Mesenchymal stem cell (in vitro differentiated cells and primary cell): ENCODE results near the gene SUPT5H.
A peak's percentile ranks its signal among the peaks of the same experiment; 100 is the strongest.
"Not testable (repeated sequence)": the region's sequence is repeated elsewhere in the genome, so short reads cannot be mapped to it uniquely, and the experiment has no call there.

Source experiments
- DNase-seq: peaks from one replicate; pipeline ENCODE4 v3.0.0-alpha.2; 2013
- H2AFZ ChIP-seq: one replicate; pipeline ENCODE4 v1.6.1; 2013; ENCODE audit warnings: low read depth, mild to moderate bottlenecking, control low read depth, inconsistent platforms, low read length, moderate library complexity
- H2AK5ac ChIP-seq: 2 replicates; pipeline ENCODE4 v1.6.1; 2013; ENCODE audit warnings: low read length, moderate library complexity, mild to moderate bottlenecking, inconsistent platforms; ENCODE audit not compliant: severe bottlenecking
- H2BK120ac ChIP-seq: one replicate; pipeline ENCODE4 v1.6.1; 2013; ENCODE audit warnings: low read depth, mild to moderate bottlenecking, inconsistent platforms, low read length, moderate library complexity
- H2BK12ac ChIP-seq, 2 experiments: one replicate each; pipeline ENCODE4 v1.6.1; 2013; ENCODE audit warnings: inconsistent platforms in 2 of 2, low read length in 2 of 2, mild to moderate bottlenecking in 2 of 2, moderate library complexity in 2 of 2, control low read depth in 1 of 2
- H2BK15ac ChIP-seq: one replicate; pipeline ENCODE4 v1.6.1; 2013; ENCODE audit warnings: mild to moderate bottlenecking, low read depth, inconsistent platforms; ENCODE audit not compliant: poor library complexity, severe bottlenecking
- H2BK5ac ChIP-seq: 2 replicates; pipeline ENCODE4 v1.6.1; 2013; ENCODE audit warnings: low read depth, mild to moderate bottlenecking, low read length, control low read depth, inconsistent platforms; ENCODE audit not compliant: poor library complexity, severe bottlenecking
- H3K14ac ChIP-seq, 2 experiments: one replicate each; pipeline ENCODE4 v1.6.1; 2013; ENCODE audit warnings: inconsistent platforms in 2 of 2, low read length in 2 of 2, control low read depth in 1 of 2, mild to moderate bottlenecking in 1 of 2, moderate library complexity in 1 of 2
- H3K18ac ChIP-seq, 2 experiments: one replicate each; pipeline ENCODE4 v1.6.1; 2013; ENCODE audit warnings: inconsistent platforms in 2 of 2, low read length in 2 of 2, control low read depth in 1 of 2, low read depth in 1 of 2, mild to moderate bottlenecking in 1 of 2
- H3K23ac ChIP-seq, 2 experiments: one replicate each; pipeline ENCODE4 v1.6.1; 2013; ENCODE audit warnings: inconsistent platforms in 2 of 2, low read length in 2 of 2, mild to moderate bottlenecking in 2 of 2, moderate library complexity in 2 of 2, control low read depth in 1 of 2
- H3K27ac ChIP-seq: 2 replicates; pipeline ENCODE4 v1.5.1; 2013; ENCODE audit warnings: mild to moderate bottlenecking, moderate library complexity, low read length, control low read depth, inconsistent platforms; ENCODE audit not compliant: poor library complexity, severe bottlenecking
- H3K27me3 ChIP-seq, 2 experiments: 2 replicates each; pipeline versions ENCODE4 v1.6.1 to v1.7.0; 2013; ENCODE audit warnings: low read length in 2 of 2, mild to moderate bottlenecking in 2 of 2, moderate library complexity in 2 of 2, control low read depth in 1 of 2, inconsistent platforms in 1 of 2; ENCODE audit not compliant: control insufficient read depth in 1 of 2, insufficient read depth in 1 of 2
- H3K36me3 ChIP-seq, 2 experiments: 2 replicates each; pipeline versions ENCODE4 v1.6.1 to v1.7.0; 2013; ENCODE audit warnings: low read length in 2 of 2, control low read depth in 1 of 2, inconsistent platforms in 1 of 2, low read depth in 1 of 2, mild to moderate bottlenecking in 1 of 2; ENCODE audit not compliant: insufficient read depth in 2 of 2, control insufficient read depth in 1 of 2
- H3K4ac ChIP-seq, 2 experiments: one replicate each; pipeline ENCODE4 v1.6.1; 2013; ENCODE audit warnings: inconsistent platforms in 2 of 2, low read length in 2 of 2, mild to moderate bottlenecking in 2 of 2, moderate library complexity in 2 of 2, control low read depth in 1 of 2, low read depth in 1 of 2
- H3K4me1 ChIP-seq: 2 replicates; pipeline ENCODE4 v1.6.1; 2013; ENCODE audit warnings: low read depth, low read length, control low read depth; ENCODE audit not compliant: control insufficient read depth, insufficient read depth
- H3K4me2 ChIP-seq: 2 replicates; pipeline ENCODE4 v1.6.1; 2013; ENCODE audit warnings: low read length, mild to moderate bottlenecking, inconsistent platforms; ENCODE audit not compliant: poor library complexity, severe bottlenecking
- H3K4me3 ChIP-seq, 2 experiments: 2 replicates each; pipeline versions ENCODE4 v1.5.1 to v1.7.0; 2013; ENCODE audit warnings: low read length in 2 of 2, mild to moderate bottlenecking in 2 of 2, control low read depth in 1 of 2, low read depth in 1 of 2; ENCODE audit not compliant: insufficient read depth in 1 of 2
- H3K79me1 ChIP-seq: replicated peaks from 2 replicates; pipeline ENCODE4 v1.6.1; 2013; ENCODE audit warnings: mild to moderate bottlenecking, control low read depth, low read length, inconsistent platforms; ENCODE audit not compliant: poor library complexity, severe bottlenecking
- H3K9ac ChIP-seq: 2 replicates; pipeline ENCODE4 v1.7.0; 2013; ENCODE audit warnings: mild to moderate bottlenecking, low read length, moderate library complexity
- H3K9me3 ChIP-seq: 2 replicates; pipeline ENCODE4 v1.7.0; 2013; ENCODE audit warnings: mild to moderate bottlenecking, low read length; ENCODE audit not compliant: control insufficient read depth
- H4K8ac ChIP-seq: one replicate; pipeline ENCODE4 v1.6.1; 2013; ENCODE audit warnings: inconsistent platforms, mild to moderate bottlenecking, low read length, moderate library complexity
- H4K91ac ChIP-seq: one replicate; pipeline ENCODE4 v1.6.1; 2013; ENCODE audit warnings: mild to moderate bottlenecking, low read length, inconsistent platforms
- WGBS: methylation state at CpG from one replicate; pipeline ENCODE4 v1.1.7; 2013; ENCODE audit warnings: mixed read lengths; 5-methylcytosine and 5-hydroxymethylcytosine counted together

Gene SUPT5H

DNA sequence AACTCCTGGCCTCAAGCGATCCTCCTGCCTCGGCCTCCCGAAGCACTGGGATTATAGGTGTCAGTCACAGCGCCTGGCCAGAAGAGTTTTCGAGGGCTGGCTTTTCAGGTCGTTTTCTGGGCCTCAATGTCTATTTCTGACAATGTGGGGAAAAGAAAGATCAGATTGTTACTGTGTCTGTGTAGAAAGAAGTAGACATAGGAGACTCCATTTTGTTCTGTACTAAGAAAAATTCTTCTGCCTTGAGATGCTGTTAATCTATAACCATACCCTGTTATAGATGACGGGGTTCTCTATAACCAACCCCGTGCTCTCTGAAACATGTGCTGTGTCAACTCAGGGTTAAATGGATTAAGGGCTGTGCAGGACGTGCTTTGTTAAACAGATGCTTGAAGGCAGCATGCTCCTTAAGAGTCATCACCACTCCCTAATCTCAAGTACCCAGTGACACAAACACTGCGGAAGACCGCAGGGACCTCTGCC, 34.0 kb downstream of the SUPT5H start:
- H4K91ac ChIP-seq, H2BK5ac ChIP-seq, H3K27me3 ChIP-seq, H2BK15ac ChIP-seq, H4K8ac ChIP-seq, H2BK120ac ChIP-seq, H3K23ac ChIP-seq, DNase-seq, H3K4ac ChIP-seq, H3K9ac ChIP-seq, H3K9me3 ChIP-seq, H3K27ac ChIP-seq, H2AFZ ChIP-seq, H3K4me3 ChIP-seq, H3K18ac ChIP-seq, H3K14ac ChIP-seq, H2BK12ac ChIP-seq, H2AK5ac ChIP-seq, H3K4me2 ChIP-seq: not testable (repeated sequence)
- WGBS: 73% methylated on average over 10 of the region's 11 CpGs
- Histone ChIP-seq H3K36me3 (peaks cover 35 to 37% of the 10 kb centered on the region in 2 experiments), H3K79me1 (peaks cover 23% of the 10 kb centered on the region), H3K4me1 (peaks cover 12% of the 10 kb centered on the region)

DNA sequence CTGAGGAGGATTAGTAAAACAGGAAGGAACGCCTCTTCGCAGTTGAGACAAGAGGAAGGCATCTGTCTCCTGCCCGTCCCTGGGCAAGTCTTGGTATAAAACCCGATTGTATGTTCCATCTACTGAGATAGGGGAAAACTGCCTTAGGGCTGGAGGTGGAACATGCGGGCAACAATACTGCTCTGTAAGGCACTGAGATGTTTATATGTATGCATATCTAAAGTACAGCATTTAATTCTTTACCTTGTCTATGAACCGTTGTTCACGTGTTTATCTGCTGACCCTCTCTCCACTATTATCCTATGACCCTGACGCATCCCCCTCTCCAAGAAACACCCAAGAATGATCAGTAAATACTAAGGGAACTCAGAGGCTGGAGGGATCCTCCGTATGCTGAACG, 34.5 kb downstream of the SUPT5H start:
- Histone ChIP-seq H3K9me3 (no peaks in the 10 kb centered on the region), H3K9ac (peak overlapping the region; percentile 99), H2BK15ac (no peak overlapping the region), H2AK5ac (no peak overlapping the region), H3K4me2 (no peak overlapping the region), H3K27me3 (no peaks in the 10 kb centered on the region), H3K14ac (no peak overlapping the region), H3K23ac (no peak overlapping the region), H3K4me3 (peak overlapping the region in 1 of 2 experiments; percentile 99), H3K18ac (no peak overlapping the region), H3K79me1 (peaks cover 22% of the 10 kb centered on the region), H3K36me3 (peaks cover 30 to 36% of the 10 kb centered on the region in 2 experiments), H4K8ac (no peak overlapping the region), H3K4ac (peak overlapping the region in 1 of 2 experiments; percentile 55), H2BK12ac (no peak overlapping the region), H2BK120ac (no peak overlapping the region), H4K91ac (no peak overlapping the region), H3K27ac (no peak overlapping the region), H2BK5ac (no peak overlapping the region), H3K4me1 (peaks cover 12% of the 10 kb centered on the region), H2AFZ (no peak overlapping the region)
- DNase-seq: no peak
- whole genome bisulfite sequencing: 82% methylated on average over 9 of the region's 10 CpGs

DNA sequence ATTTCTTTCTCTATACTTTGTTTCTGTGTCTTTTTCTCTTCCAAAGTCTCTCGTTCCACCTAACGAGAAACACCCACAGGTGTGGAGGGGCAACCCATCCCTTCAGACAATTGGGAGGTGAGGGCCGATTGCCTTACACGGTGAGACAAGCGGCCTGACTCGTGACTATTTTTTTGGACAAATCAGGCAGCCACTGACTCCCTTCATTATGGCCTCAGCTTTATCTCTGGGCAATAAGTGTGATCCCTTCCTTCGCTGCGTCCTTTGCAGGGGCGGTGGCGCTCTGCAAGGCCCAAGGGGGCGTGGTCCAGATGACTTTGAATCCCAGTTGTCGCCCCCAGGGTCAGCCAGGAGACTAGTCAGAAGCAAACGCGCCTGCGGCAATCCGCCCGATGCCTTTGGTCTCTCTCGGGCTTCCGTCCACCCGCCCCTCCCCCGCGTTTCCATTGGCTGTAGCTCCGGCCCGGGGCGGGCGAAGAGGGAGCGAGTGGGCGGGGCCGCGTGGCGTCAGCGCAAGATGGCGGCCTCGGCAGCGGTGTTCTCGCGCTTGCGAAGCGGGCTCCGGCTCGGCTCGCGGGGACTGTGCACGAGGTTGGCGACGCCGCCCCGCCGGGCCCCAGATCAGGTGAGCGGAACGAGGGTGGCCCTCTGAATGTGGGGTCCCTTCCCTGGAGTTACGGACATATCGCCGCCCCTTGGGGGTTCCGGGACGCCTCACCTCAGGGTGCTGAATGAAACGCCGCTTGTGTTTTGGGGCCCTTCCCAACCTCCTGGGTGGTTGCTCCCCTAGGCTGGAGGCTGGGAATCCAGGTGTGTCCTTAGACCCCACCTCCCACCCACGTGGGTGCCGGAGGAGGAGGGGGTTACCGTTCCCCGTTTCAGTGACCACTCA, 35.2 kb downstream of the SUPT5H start, which contains the start of gene TIMM50:
Gene TIMM50 (plus strand): TSS at position 502 of the 892 bp plus-strand sequence. CDS start 16 bp downstream, at position 518.
- Histone ChIP-seq H2BK120ac (peak within 1 kb of the TSS; percentile 35), H3K79me1 (peaks cover 23% of the 10 kb centered on the region), H2BK12ac (no peak within 1 kb of the TSS), H2AK5ac (no peak within 1 kb of the TSS), H3K23ac (no peak within 1 kb of the TSS), H3K27me3 (no peaks in the 10 kb centered on the region), H2BK5ac (peak within 1 kb of the TSS; percentile 15), H3K4me2 (peak within 1 kb of the TSS; percentile 84), H2AFZ (peak within 1 kb of the TSS; percentile 93), H3K4ac (peak within 1 kb of the TSS; percentile 62 to 96), H3K9me3 (no peaks in the 10 kb centered on the region), H3K14ac (no peak within 1 kb of the TSS), H3K27ac (peak within 1 kb of the TSS; percentile 61), H3K18ac (peak within 1 kb of the TSS; percentile 91 to 98), H3K36me3 (peaks cover 28 to 40% of the 10 kb centered on the region in 2 experiments), H4K91ac (peak within 1 kb of the TSS; percentile 70), H3K9ac (peak within 1 kb of the TSS; percentile 99), H3K4me3 (peak within 1 kb of the TSS; percentile 84 to 99), H3K4me1 (peaks cover 12% of the 10 kb centered on the region), H2BK15ac (no peak within 1 kb of the TSS), H4K8ac (peak within 1 kb of the TSS; percentile 94)
- 2% methylated on average over 60 of the region's 62 CpGs for WGBS
- peak; percentile 96 for DNase-seq

DNA sequence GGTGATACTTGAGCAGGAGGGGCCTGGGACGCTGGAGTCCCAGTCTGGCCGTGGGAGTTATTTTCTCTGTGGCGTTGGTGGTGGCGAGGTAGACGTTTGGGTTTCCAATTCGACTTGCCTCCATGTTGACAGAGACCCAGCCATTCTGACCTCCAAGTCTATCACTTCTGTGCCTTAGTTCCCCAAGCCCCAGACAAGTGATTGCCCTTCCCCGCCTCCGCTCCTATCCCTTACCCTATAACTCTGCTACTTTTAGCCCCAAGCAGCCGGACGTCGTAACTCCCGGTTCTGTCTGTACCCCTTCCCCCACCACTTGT, 35.8 kb downstream of the SUPT5H start:
- H3K79me1 ChIP-seq: peaks cover 27% of the 10 kb centered on the region
- peak overlapping the region in 1 of 2 experiments; percentile 96 for H3K4ac ChIP-seq
- DNase-seq: peak; percentile 22
- H2BK15ac ChIP-seq: no peak overlapping the region
- H3K4me1 ChIP-seq: peaks cover 12% of the 10 kb centered on the region
- WGBS: 2% methylated on average over 12 of the region's 12 CpGs
- peak overlapping the region in 1 of 2 experiments; percentile 98 for H3K18ac ChIP-seq
- H3K36me3 ChIP-seq: peaks cover 28 to 40% of the 10 kb centered on the region in 2 experiments
- peak overlapping the region; percentile 78 for H3K4me2 ChIP-seq
- peak overlapping the region; percentile 99 for H3K9ac ChIP-seq
- H3K14ac ChIP-seq: no peak overlapping the region
- H3K27me3 ChIP-seq: no peaks in the 10 kb centered on the region
- no peak overlapping the region for H2AFZ ChIP-seq
- H4K8ac ChIP-seq: no peak overlapping the region
- H3K27ac ChIP-seq: no peak overlapping the region
- no peaks in the 10 kb centered on the region for H3K9me3 ChIP-seq
- H2BK5ac ChIP-seq: no peak overlapping the region
- H2AK5ac ChIP-seq: no peak overlapping the region
- peak overlapping the region; percentile 84 to 99 for H3K4me3 ChIP-seq
- H4K91ac ChIP-seq: peak overlapping the region; percentile 70
- H3K23ac ChIP-seq: no peak overlapping the region
- peak overlapping the region; percentile 35 for H2BK120ac ChIP-seq
- H2BK12ac ChIP-seq: no peak overlapping the region
